Activated naive CD4-positive, alpha-beta T cell treated with anti-CD3 and anti-CD28 coated beads for 36 hours (primary cell): Measurements from ENCODE around the gene URB1. TPM values are rescaled to one million over a fixed set of nuclear protein-coding genes. Genes with fewer than 3 reads are reported as not detected.
"Not testable (repeated sequence)": the region's sequence is repeated elsewhere in the genome, so short reads cannot be mapped to it uniquely, and the experiment has no call there.

Source experiments
- CTCF ChIA-PET: fragments of 350-600 bp; sonication (Branson Sonifier 250); formaldehyde crosslinking; loops from one replicate; lab custom pipeline; 2021; ENCODE audit warnings: antibody characterized with exemption; lab: Charles Lee
- DNase-seq: peaks from one replicate; pipeline ENCODE4 v3.0.0-alpha.2; 2020
- H3K27ac Mint-ChIP-seq: one replicate; pipeline ENCODE4 v1.8.0; 2021; ENCODE audit warnings: mild to moderate bottlenecking, mixed read lengths
- H3K27me3 Mint-ChIP-seq: one replicate; pipeline ENCODE4 v1.8.0; 2021; ENCODE audit warnings: low read depth, mixed read lengths
- H3K36me3 Mint-ChIP-seq: one replicate; pipeline ENCODE4 v1.8.0; 2021; ENCODE audit warnings: low read depth, mixed read lengths
- H3K4me1 Mint-ChIP-seq: one replicate; pipeline ENCODE4 v1.8.0; 2021; ENCODE audit warnings: low read depth, mixed read lengths
- H3K4me3 Mint-ChIP-seq: one replicate; pipeline ENCODE4 v1.8.0; 2021; ENCODE audit warnings: mild to moderate bottlenecking, moderate library complexity, mixed read lengths
- H3K9me3 Mint-ChIP-seq: one replicate; pipeline ENCODE4 v1.8.0; 2021; ENCODE audit warnings: mixed read lengths
- intact Hi-C: fragments of 100-400 bp; cut with micrococcal nuclease; formaldehyde crosslinking; loops from one replicate; pipeline ENCODE4 v1.15.1; 2023
- total RNA-seq, 2 experiments: library from RNA; stranded (reverse); gene quantifications; one replicate each; pipeline ENCODE4 v1.2.3, GENCODE V29; 2021

The URB1 gene
- total RNA-seq, 2 experiments from 2014 or later, result 20.8 to 21.4 TPM

- intact Hi-C loops, result no loop called here
- no peak for DNase-seq
- Mint-ChIP-seq H3K27me3 (no peaks in the 10 kb centered on the region), H3K4me3 (no peak overlapping the region), H3K4me1 (no peaks in the 10 kb centered on the region), H3K9me3 (no peaks in the 10 kb centered on the region), H3K27ac (no peak overlapping the region), H3K36me3 (peaks cover 27% of the 10 kb centered on the region)
- CTCF ChIA-PET, result interaction anchor here (1.2 kb wide), 1 partner anchor 282 kb away, joined by 4 read pairs; no protein-coding TSS in a partner anchor
These were observed 73.8 kb downstream of the URB1 start for GRCh38 chr21:32319012-32319411.

GRCh38 chr21:32317726-32318125 is 75.1 kb downstream of the URB1 start:
- Mint-ChIP-seq H3K4me3 (no peak overlapping the region), H3K27ac (no peak overlapping the region), H3K27me3 (no peaks in the 10 kb centered on the region), H3K36me3 (peaks cover 25% of the 10 kb centered on the region), H3K9me3 (no peaks in the 10 kb centered on the region), H3K4me1 (no peaks in the 10 kb centered on the region)
- intact Hi-C loops, result no loop called here
- no peak for DNase-seq
- CTCF ChIA-PET, result no interaction called here

GRCh38 chr21:32316361-32317215 is 76.2 kb downstream of the URB1 start:
- CTCF ChIA-PET, result no interaction called here
- Mint-ChIP-seq H3K4me1 (peaks cover under 1% of the 10 kb centered on the region), H3K9me3 (no peaks in the 10 kb centered on the region), H3K36me3 (peaks cover 31% of the 10 kb centered on the region), H3K27ac (no peak overlapping the region), H3K4me3 (no peak overlapping the region), H3K27me3 (no peaks in the 10 kb centered on the region)
- DNase-seq, result no peak
- intact Hi-C loops, result no loop called here

GRCh38 chr21:32315511-32316281 is 77.1 kb downstream of the URB1 start:
- H3K27ac Mint-ChIP-seq, result no peak overlapping the region
- intact Hi-C loops, result no loop called here
- CTCF ChIA-PET, result no interaction called here
- no peak overlapping the region for H3K4me3 Mint-ChIP-seq
- H3K36me3 Mint-ChIP-seq, result peaks cover 38% of the 10 kb centered on the region
- no peaks in the 10 kb centered on the region for H3K9me3 Mint-ChIP-seq
- H3K4me1 Mint-ChIP-seq, result peaks cover 7% of the 10 kb centered on the region
- no peak for DNase-seq
- no peaks in the 10 kb centered on the region for H3K27me3 Mint-ChIP-seq

- intact Hi-C loops, result no loop called here
- Mint-ChIP-seq H3K4me1 (peaks cover 7% of the 10 kb centered on the region), H3K4me3 (no peak overlapping the region), H3K36me3 (peaks cover 38% of the 10 kb centered on the region), H3K9me3 (no peaks in the 10 kb centered on the region), H3K27ac (no peak overlapping the region), H3K27me3 (no peaks in the 10 kb centered on the region)
- no peak for DNase-seq
- CTCF ChIA-PET, result no interaction called here
These were observed 78.0 kb downstream of the URB1 start for GRCh38 chr21:32314806-32315205.

DNA sequence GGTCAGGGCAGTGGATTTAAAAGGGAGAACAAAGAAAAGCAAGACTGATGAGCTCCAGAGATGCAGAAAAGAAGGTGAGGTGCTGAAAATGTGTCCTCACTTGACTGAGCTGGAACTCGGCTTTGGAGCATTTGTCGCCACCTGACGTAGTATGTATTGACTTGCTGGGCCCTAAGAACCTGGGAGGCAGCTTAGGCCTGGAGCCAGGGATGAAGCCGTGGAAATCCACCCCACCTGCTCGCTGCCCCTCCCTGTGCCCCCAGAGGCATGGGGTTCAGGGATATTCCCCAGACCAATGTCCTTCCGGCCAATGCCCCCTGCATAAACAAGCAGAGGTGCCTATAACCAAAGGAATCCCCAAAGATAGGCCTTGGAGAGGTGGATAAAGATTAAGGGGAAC is 79.8 kb downstream of the URB1 start:
- H3K27me3 Mint-ChIP-seq, result no peaks in the 10 kb centered on the region
- H3K27ac Mint-ChIP-seq, result no peak overlapping the region
- H3K9me3 Mint-ChIP-seq, result no peaks in the 10 kb centered on the region
- intact Hi-C loops, result no loop called here
- no peak overlapping the region for H3K4me3 Mint-ChIP-seq
- peaks cover 27% of the 10 kb centered on the region for H3K36me3 Mint-ChIP-seq
- H3K4me1 Mint-ChIP-seq, result peaks cover 7% of the 10 kb centered on the region
- CTCF ChIA-PET, result no interaction called here
- no peak for DNase-seq

DNA sequence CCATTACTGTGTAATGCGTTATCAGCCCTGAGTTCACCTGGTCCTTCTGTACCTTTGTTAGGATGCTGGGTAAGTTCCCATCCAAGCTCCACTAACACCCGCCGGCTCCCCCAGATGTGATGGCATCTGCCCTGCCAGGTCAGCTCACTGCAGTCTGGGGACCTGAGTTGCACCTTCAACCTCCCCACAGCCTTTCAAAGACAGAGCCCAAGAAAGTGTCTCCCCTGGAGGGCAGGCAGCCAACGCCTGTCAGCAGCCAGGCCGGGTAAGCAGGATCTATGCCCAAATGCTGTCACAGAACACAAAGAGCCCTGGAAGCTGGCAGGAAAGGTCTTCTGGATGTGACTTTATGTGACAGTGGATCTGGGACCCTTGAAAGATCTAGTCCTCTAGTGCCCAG is 80.5 kb downstream of the URB1 start:
- no peaks in the 10 kb centered on the region for H3K27me3 Mint-ChIP-seq
- DNase-seq, result no peak
- H3K4me3 Mint-ChIP-seq, result no peak overlapping the region
- H3K36me3 Mint-ChIP-seq, result peaks cover 27% of the 10 kb centered on the region
- no peak overlapping the region for H3K27ac Mint-ChIP-seq
- H3K4me1 Mint-ChIP-seq, result peaks cover 7% of the 10 kb centered on the region
- H3K9me3 Mint-ChIP-seq, result no peaks in the 10 kb centered on the region
- CTCF ChIA-PET, result interaction anchor here (0.6 to 1.0 kb wide), 2 partner anchors 18 to 54 kb away, joined by 4 to 5 read pairs; no protein-coding TSS in a partner anchor
- intact Hi-C loops, result no loop called here

DNA sequence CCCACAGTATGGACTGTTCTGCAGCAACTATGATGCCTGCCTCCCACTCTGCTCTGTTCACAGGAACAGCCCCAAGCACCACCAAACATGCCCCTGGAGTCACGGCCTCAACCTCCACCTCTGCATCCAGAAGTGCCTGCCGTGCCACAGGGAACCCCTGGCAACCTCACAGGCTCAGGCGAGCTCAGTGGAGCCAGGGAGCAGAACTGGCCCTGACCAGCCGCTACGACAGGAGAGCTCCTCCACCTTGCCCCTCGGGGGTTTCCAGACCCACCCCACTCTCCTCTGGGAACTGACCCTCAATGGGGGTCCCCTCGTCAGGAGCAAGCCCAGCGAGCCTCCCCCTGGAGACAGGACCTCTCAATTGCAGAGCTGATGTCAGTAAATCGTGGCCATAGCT is 81.2 kb downstream of the URB1 start:
- no peak for DNase-seq
- no peaks in the 10 kb centered on the region for H3K9me3 Mint-ChIP-seq
- H3K36me3 Mint-ChIP-seq, result peaks cover 25% of the 10 kb centered on the region
- no peaks in the 10 kb centered on the region for H3K27me3 Mint-ChIP-seq
- no peak overlapping the region for H3K27ac Mint-ChIP-seq
- CTCF ChIA-PET, result interaction anchor here (0.6 to 1.0 kb wide), 2 partner anchors 19 to 53 kb away, joined by 4 to 5 read pairs; no protein-coding TSS in a partner anchor
- no peak overlapping the region for H3K4me3 Mint-ChIP-seq
- peaks cover 7% of the 10 kb centered on the region for H3K4me1 Mint-ChIP-seq
- intact Hi-C loops, result no loop called here

DNA sequence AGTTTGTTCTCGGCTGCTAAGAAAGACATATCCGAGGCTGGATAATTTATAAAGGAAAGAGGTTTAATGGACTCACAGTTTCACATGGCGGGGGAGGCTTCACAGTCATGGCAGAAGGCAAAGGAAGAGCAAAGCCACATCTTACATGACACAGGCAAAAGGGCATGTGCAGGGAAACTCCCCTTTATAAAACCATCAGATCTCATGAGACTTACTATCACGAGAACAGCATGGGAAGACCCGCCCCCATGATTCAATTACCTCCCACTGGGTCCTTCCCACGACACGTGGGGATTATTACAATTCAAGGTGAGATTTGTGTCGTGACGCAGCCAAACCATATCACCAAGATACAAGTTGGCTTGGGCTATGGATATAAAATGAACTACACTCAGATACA is 81.8 kb downstream of the URB1 start:
- peak; percentile 36 for DNase-seq
- peaks cover 25% of the 10 kb centered on the region for H3K36me3 Mint-ChIP-seq
- H3K4me1 Mint-ChIP-seq, CTCF ChIA-PET, intact Hi-C loops, H3K27ac Mint-ChIP-seq, H3K9me3 Mint-ChIP-seq, H3K27me3 Mint-ChIP-seq, H3K4me3 Mint-ChIP-seq: not testable (repeated sequence)

- Mint-ChIP-seq H3K9me3 (no peaks in the 10 kb centered on the region), H3K4me3 (no peak overlapping the region), H3K27ac (no peak overlapping the region), H3K36me3 (peaks cover 26% of the 10 kb centered on the region), H3K4me1 (peaks cover 7% of the 10 kb centered on the region), H3K27me3 (no peaks in the 10 kb centered on the region)
- intact Hi-C loops, result no loop called here
- CTCF ChIA-PET, result no interaction called here
- no peak for DNase-seq
These were observed 82.8 kb downstream of the URB1 start for GRCh38 chr21:32309906-32310460.

DNA sequence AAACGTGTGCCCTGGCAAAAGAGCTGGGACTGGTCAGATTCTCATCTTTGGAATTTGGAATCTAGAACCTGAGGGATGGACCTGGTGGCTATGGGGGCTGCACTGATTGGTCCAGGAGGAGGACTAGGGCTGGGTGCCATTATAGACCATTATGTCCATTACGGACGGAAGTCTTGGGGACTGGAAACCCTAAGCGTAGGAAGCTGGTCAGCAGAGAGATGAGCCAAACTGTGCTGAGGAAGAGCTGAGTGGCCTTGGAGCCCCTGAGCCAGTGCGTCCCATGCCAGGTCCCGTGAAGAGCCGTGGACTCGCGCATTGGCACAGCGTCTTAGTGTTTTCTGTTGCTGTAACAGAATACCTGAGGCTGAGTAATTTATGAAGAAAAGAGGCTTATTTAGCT is 84.1 kb downstream of the URB1 start:
- Mint-ChIP-seq H3K36me3 (peaks cover 26% of the 10 kb centered on the region), H3K27me3 (no peaks in the 10 kb centered on the region), H3K4me3 (no peak overlapping the region), H3K4me1 (peaks cover 7% of the 10 kb centered on the region), H3K27ac (no peak overlapping the region), H3K9me3 (no peaks in the 10 kb centered on the region)
- CTCF ChIA-PET, result no interaction called here
- DNase-seq, result no peak
- intact Hi-C loops, result no loop called here

GRCh38 chr21:32307706-32308105 is 85.1 kb downstream of the URB1 start:
- no peak for DNase-seq
- H3K4me1 Mint-ChIP-seq, result peaks cover 7% of the 10 kb centered on the region
- intact Hi-C loops, result no loop called here
- peaks cover 24% of the 10 kb centered on the region for H3K36me3 Mint-ChIP-seq
- H3K27ac Mint-ChIP-seq, result no peak overlapping the region
- no peaks in the 10 kb centered on the region for H3K9me3 Mint-ChIP-seq
- CTCF ChIA-PET, result no interaction called here
- no peaks in the 10 kb centered on the region for H3K27me3 Mint-ChIP-seq
- no peak overlapping the region for H3K4me3 Mint-ChIP-seq
